Endothelial cell of umbilical vein (primary cell): ENCODE measurements around the gene HEATR1.

Experiments
- CTCF ChIP-seq, 2 donors: IDR thresholded peaks; 1 replicate in 1 of 2; 2 replicates in 1 of 2; pipeline ENCODE4 v1.5.1; 2011; ENCODE audit warnings: low read length in 2 of 2, mild to moderate bottlenecking in 2 of 2, moderate library complexity in 2 of 2, control low read depth in 1 of 2, inconsistent platforms in 1 of 2, low read depth in 1 of 2; ENCODE audit not compliant: insufficient read depth in 1 of 2; ENCODE audit errors: extremely low read depth in 1 of 2
- POLR2A ChIP-seq: IDR thresholded peaks from 2 replicates; pipeline ENCODE4 v1.6.1; 2012; ENCODE audit warnings: low read depth, mild to moderate bottlenecking, control low read depth, low read length

- TF ChIP-seq CTCF (IDR thresholded peaks at IDR 0.05; ENCODE audit: extremely low read depth in 1 of 2, insufficient read depth in 1 of 2, low read depth in 1 of 2, low read length in 2 of 2) (no peak), POLR2A (no peak)
These were observed 87.2 kb downstream of the HEATR1 start for GRCh38 chr1:236516929-236517704.
